HG03196 (cell line): ENCODE data around the gene TMEM190.
"Not testable (repeated sequence)": the region's sequence is repeated elsewhere in the genome, so short reads cannot be mapped to it uniquely, and the experiment has no call there.

Source experiments
- ATAC-seq: cut with Tn5 transposase; IDR thresholded peaks from one replicate; pipeline ENCODE4 v1.9.1; 2021; ENCODE audit not compliant: unreplicated experiment

TMEM190 gene

DNA sequence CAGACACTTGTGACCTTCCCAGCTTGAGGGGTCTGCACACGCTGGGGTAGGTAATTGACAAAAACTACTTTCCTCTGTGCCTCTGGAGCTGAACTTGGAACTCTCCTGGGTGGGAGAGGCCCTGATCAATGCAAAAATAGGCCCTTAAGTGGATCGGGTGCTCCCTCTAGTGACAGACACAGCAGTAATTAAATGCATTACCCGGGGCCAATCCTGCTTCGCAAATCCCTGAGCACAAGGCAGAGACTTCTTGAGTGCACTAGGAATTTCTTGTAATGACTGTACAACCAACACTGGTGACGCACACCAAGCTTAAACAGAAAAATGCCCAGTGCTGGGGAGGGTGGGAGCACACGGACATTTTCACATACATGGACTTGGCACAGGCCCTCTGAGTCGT lies 41.6 kb downstream of the TMEM190 start:
- ATAC-seq, result no peak

GRCh38 chr19:55419103-55419502 lies 42.5 kb downstream of the TMEM190 start:
- ATAC-seq, result no peak

GRCh38 chr19:55419624-55420236 lies 43.1 kb downstream of the TMEM190 start:
- no peak for ATAC-seq

DNA sequence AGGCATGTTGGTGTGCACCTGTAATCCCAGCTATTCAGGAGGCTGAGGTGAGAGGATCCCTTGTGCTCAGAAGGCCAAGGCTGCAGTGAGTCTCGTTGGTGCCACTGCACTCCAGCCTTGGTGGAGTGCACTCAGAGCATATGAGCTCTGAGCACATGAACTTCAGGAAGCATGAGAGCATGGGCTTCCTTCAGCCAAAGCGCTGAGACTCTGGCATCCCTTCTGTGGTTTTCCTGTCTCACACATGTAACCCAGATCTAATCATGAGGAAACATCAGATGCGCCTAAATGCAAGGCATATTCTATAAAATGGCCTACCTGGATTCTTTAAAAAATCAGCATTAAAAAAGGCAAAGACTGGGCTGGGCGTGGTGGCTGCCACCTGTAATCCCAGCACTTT lies 44.7 kb downstream of the TMEM190 start:
- ATAC-seq, result not testable (repeated sequence)

DNA sequence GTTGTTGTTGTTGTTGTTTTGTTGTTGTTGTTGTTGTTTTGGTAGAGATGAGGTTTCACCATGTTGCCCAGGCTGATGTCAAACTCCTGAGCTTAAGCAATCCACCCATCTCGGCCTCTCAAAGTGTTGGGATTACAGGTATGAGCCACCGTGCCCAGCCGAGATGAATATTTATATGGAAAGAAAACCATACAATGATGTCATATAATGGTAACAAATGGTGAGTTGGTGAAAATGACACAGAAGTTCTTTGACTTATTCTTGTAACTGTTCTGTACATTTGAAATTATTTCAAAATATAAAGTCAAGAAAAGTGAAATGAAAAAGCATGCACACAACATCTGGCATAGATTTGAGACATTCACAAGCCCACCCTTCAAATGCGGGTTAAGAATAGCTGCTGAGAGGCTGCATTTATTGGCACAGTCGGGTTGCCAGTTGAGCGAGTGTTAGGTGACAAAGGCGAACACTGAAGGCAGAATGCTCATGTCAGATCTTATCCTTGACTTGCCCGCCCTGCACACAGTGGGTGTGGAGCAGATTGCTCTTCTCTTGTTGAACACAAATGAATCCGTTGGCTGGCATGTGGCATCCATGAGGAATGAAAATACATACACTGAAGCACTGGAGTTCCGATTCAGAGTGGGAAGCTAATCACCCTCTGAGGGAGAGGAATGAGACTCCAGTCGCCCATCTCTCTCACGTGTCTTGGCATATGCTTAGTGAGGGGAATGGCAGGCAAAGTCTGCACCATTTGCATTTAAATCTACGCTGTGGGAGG lies 46.8 kb downstream of the TMEM190 start:
- ATAC-seq, result no peak

- no peak for ATAC-seq
These were observed 47.9 kb downstream of the TMEM190 start for GRCh38 chr19:55424518-55424917.

GRCh38 chr19:55426042-55426441 lies 49.4 kb downstream of the TMEM190 start:
- no peak for ATAC-seq
